ENCODE data around the gene GSTK1. TPM values are rescaled to one million over a fixed set of nuclear protein-coding genes. Genes with fewer than 3 reads are reported as not detected.

The GSTK1 gene
- total RNA-seq, 6 experiments from 2014 or later, result 209 to 315 (median 257) TPM

DNA sequence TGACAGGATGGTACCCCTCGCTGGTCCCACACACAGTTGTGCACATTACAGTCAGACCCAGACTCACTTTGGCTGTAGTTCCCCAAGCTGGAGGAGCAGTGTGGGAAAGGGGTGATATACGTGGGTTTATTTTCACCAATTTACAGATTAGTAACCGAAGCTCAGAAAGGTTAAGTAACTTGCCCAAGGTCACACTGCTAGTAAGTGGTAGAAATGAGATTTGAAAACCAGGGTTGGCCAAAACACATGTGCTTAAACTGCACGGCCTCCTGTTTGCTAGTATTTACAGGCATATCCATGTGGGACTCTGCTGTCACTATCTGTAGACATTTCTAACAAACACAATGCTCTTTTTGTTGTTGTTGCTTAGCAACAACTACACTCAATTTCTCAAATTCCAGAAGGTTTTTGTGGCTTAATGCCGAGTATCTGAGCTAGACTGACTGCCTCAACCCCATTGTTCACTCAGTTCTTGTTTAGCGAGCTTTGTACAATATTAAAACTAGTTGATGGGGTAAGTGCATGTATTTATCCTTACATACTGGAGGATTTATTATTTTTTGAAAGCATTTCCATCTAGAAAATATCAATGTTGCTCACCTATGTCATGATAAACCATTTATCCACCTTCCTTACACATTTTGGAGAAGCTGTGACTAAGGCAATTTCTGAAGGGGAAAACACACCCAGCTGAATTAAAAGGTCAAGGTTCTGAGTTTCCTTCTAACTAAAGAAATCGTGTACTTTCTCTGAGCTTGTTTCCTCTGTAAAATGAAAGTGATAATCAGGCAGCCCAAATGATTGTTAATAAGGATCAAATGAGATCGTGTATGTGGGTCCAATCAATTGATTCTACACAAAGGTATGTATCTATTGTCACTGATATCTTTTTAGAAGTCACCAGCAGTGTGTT is 16.2 kb downstream of the GSTK1 start:
- Histone ChIP-seq H3K27me3 (no peaks in the 10 kb centered on the region), H3K4me1 (peaks cover 0 to 8% (median 2%) of the 10 kb centered on the region in 4 donors), H3K27ac (peak overlapping the region in 2 of 3 donors; percentile 16 to 39), H3K36me3 (no peaks in the 10 kb centered on the region), H3K9me3 (no peaks in the 10 kb centered on the region), H3K4me3 (no peak overlapping the region)
- 54% methylated on average over 8 of the region's 8 CpGs for WGBS (ENCODE audit: insufficient coverage, low coverage, low lambda C conversion rate, missing lambda C conversion rate)
- TF ChIP-seq, protein P1, sequence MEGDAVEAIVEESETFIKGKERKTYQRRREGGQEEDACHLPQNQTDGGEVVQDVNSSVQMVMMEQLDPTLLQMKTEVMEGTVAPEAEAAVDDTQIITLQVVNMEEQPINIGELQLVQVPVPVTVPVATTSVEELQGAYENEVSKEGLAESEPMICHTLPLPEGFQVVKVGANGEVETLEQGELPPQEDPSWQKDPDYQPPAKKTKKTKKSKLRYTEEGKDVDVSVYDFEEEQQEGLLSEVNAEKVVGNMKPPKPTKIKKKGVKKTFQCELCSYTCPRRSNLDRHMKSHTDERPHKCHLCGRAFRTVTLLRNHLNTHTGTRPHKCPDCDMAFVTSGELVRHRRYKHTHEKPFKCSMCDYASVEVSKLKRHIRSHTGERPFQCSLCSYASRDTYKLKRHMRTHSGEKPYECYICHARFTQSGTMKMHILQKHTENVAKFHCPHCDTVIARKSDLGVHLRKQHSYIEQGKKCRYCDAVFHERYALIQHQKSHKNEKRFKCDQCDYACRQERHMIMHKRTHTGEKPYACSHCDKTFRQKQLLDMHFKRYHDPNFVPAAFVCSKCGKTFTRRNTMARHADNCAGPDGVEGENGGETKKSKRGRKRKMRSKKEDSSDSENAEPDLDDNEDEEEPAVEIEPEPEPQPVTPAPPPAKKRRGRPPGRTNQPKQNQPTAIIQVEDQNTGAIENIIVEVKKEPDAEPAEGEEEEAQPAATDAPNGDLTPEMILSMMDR (IDR thresholded peaks at IDR 0.05), result no peak
- TF ChIP-seq POLR2A (IDR thresholded peaks at IDR 0.05), result no peak
- DNase-seq (no peak), ATAC-seq (peak; percentile 36 to 72 (median 48))
- intact Hi-C loops (cut with DNase I), result no loop called here

DNA sequence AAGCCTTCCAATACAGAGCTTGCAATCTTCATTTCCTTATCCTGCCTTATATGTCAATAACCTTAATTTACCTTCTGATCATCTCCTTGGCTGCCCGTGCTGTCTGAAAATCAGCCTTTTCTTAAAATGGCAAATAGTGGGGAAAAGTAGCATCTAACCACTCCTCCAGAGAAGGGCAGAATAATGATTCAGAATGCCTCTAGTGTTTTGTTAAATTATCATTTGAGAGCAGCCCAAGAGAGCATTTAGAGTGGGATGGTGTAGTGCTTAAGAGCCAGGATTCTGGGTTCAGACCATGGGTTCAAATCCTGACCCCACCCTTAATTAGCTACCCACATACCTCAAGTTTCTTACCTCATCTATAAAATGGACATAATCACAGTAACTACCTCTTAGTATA is 16.9 kb downstream of the GSTK1 start:
- DNase-seq (no peak), ATAC-seq (no peak)
- 47% methylated on average over 1 of the region's 1 CpG for WGBS (ENCODE audit: insufficient coverage, low coverage, low lambda C conversion rate, missing lambda C conversion rate)
- intact Hi-C loops (cut with DNase I), result no loop called here
- Histone ChIP-seq H3K4me3 (no peak overlapping the region), H3K27me3 (no peaks in the 10 kb centered on the region), H3K9me3 (no peaks in the 10 kb centered on the region), H3K27ac (peak overlapping the region; percentile 4 to 39 (median 16)), H3K4me1 (peaks cover 0 to 8% (median 2%) of the 10 kb centered on the region in 4 donors), H3K36me3 (no peaks in the 10 kb centered on the region)
- TF ChIP-seq, protein P1 (IDR thresholded peaks at IDR 0.05), result no peak
- no peak for TF ChIP-seq POLR2A (IDR thresholded peaks at IDR 0.05)

DNA sequence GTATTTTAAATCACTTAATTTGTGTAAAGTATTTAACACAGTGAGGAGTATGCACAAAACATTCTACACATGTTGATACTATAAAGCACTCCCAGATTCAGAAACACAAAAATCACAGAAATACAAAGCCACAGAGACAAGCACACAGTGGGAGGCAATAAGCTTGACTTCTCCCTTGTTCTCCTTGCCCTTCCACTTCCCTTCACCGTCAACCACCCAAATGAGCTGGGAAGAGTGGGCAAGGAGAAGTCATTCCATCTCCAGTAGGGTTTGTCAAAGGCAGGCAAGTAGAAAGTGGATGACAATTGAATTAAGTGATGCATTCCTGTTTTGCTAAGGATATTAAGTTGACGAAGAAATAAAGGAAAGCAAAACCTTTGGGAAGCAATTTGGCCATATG is 17.3 kb downstream of the GSTK1 start:
- ATAC-seq (no peak), DNase-seq (no peak)
- H3K27me3 ChIP-seq, result no peaks in the 10 kb centered on the region
- peaks cover 0 to 10% (median 2%) of the 10 kb centered on the region in 4 donors for H3K4me1 ChIP-seq
- H3K27ac ChIP-seq, result peak overlapping the region in 2 of 3 donors; percentile 4 to 16
- intact Hi-C loops (cut with DNase I), result no loop called here
- no peak for TF ChIP-seq POLR2A (IDR thresholded peaks at IDR 0.05)
- TF ChIP-seq, protein P1 (IDR thresholded peaks at IDR 0.05), result no peak
- 88% methylated on average over 2 of the region's 2 CpGs for WGBS (ENCODE audit: insufficient coverage, low coverage, low lambda C conversion rate, missing lambda C conversion rate)
- H3K9me3 ChIP-seq, result no peaks in the 10 kb centered on the region
- H3K36me3 ChIP-seq, result no peaks in the 10 kb centered on the region
- H3K4me3 ChIP-seq, result no peak overlapping the region

DNA sequence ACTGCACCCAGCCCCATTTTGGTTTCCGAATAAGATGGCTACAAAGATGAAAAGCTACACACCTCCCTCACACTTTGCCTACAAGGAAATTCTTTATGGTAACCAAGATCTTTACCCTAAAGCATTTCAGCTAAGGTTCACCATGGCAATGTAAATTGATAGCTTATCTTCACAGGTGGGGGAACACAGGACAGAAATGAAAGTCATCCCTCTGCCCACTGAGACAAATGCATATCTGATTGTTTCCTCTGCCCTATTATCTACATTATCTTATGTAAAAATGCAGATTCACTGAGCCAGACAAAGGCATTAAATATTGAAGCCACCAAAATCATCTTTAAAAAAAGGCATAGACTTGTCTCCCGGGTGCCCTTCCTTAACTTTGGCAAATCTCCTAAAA is 18.3 kb downstream of the GSTK1 start:
- TF ChIP-seq, protein P1 (IDR thresholded peaks at IDR 0.05), result no peak
- no peak for TF ChIP-seq POLR2A (IDR thresholded peaks at IDR 0.05)
- DNase-seq (no peak), ATAC-seq (no peak)
- no peak overlapping the region for H3K4me3 ChIP-seq
- no peak overlapping the region for H3K27ac ChIP-seq
- no peaks in the 10 kb centered on the region for H3K27me3 ChIP-seq
- no peaks in the 10 kb centered on the region for H3K36me3 ChIP-seq
- no peaks in the 10 kb centered on the region for H3K9me3 ChIP-seq
- H3K4me1 ChIP-seq, result peaks cover 0 to 17% (median 2%) of the 10 kb centered on the region in 4 donors
- WGBS (ENCODE audit: insufficient coverage, low coverage, low lambda C conversion rate, missing lambda C conversion rate), result 79% methylated on average over 2 of the region's 2 CpGs
- intact Hi-C loops (cut with DNase I), result no loop called here
